A549 (cell line): ENCODE measurements around the gene SLC16A12. TPM values are rescaled to one million over a fixed set of nuclear protein-coding genes. Genes with fewer than 3 reads are reported as not detected.
A peak's percentile ranks its signal among the peaks of the same experiment; 100 is the strongest.

Experiments used
- ATAC-seq, 2 experiments: fragments of 200-7000 bp in 1 of 2; fragments of >200 bp in 1 of 2; cut with Nextera tagmentation in 1 of 2; cut with Tn5 transposase in 1 of 2; 3 replicates each; pipeline versions ENCODE4 v1.8.0 to v1.9.1; 2018 to 2020; ENCODE audit warnings: mild to moderate bottlenecking in 1 of 2, moderate library complexity in 1 of 2
- CTCF ChIA-PET: fragments of 300-600 bp; sonication (Branson Sonifier 250); formaldehyde crosslinking; extraction: SDS; loops from one replicate; lab custom pipeline; 2021; ENCODE audit warnings: antibody characterized with exemption, inconsistent platforms; lab: Yijun Ruan, JAX
- POLR2A ChIA-PET: fragments of 350-600 bp; formaldehyde crosslinking; extraction: SDS; loops from one replicate; lab custom pipeline; 2021; ENCODE audit warnings: antibody characterized with exemption, inconsistent platforms; lab: Yijun Ruan, JAX
- DNase-seq, 2 experiments: peaks; one replicate each; pipeline versions ENCODE4 v3.0.0 to v3.0.0-alpha.2; 2011 to 2016; ENCODE audit warnings: low read depth in 1 of 2, low spot score in 1 of 2
- FAIRE-seq: peaks from 2 replicates; lab custom pipeline; 2011; peaks lifted over from hg19 to GRCh38; lab: Jason Lieb, UNC
- H3K27ac ChIP-seq, 2 experiments: fragments of >200 bp; sonication (Bioruptor Twin); formaldehyde crosslinking; 3 replicates each; pipeline ENCODE4 v1.5.1; 2016 to 2017
- H3K4me1 ChIP-seq: fragments of >200 bp; sonication (Bioruptor Twin); formaldehyde crosslinking; 3 replicates; pipeline ENCODE4 v1.6.1; 2016
- H3K4me2 ChIP-seq: fragments of >200 bp; sonication (Bioruptor Twin); formaldehyde crosslinking; 3 replicates; pipeline ENCODE4 v1.6.1; 2016
- H3K4me3 ChIP-seq: fragments of >200 bp; sonication (Bioruptor Twin); formaldehyde crosslinking; 3 replicates; pipeline ENCODE4 v1.5.1; 2016
- H3K9me3 ChIP-seq: fragments of >200 bp; sonication (Bioruptor Twin); formaldehyde crosslinking; 3 replicates; pipeline ENCODE4 v1.6.1; 2016
- BHLHE40 ChIP-seq: IDR thresholded peaks from 2 replicates; pipeline ENCODE4 v1.6.1; 2012; ENCODE audit warnings: low read depth, low read length, inconsistent platforms
- CEBPB ChIP-seq, 2 experiments: fragments of >200 bp in 1 of 2; sonication (Bioruptor Twin) in 1 of 2; formaldehyde crosslinking in 1 of 2; IDR thresholded peaks; 2 replicates each; pipeline ENCODE4 v1.6.1; 2012 to 2016
- EHMT2 ChIP-seq: fragments of 200-600 bp; sonication (generic); IDR thresholded peaks from 2 replicates; pipeline ENCODE4 v1.6.1; 2016; ENCODE audit warnings: antibody characterized with exemption, low read depth, mild to moderate bottlenecking, moderate library complexity
- EP300 ChIP-seq, 2 experiments: fragments of >200 bp; sonication (Bioruptor Twin); formaldehyde crosslinking; IDR thresholded peaks; 2 replicates in 1 of 2; 3 replicates in 1 of 2; pipeline ENCODE4 v1.6.1; 2016 to 2017
- FOSL2 ChIP-seq, 2 experiments: fragments of 450-650 bp in 1 of 2; fragments of >200 bp in 1 of 2; sonication (Bioruptor Twin) in 1 of 2; formaldehyde crosslinking; IDR thresholded peaks; 2 replicates each; pipeline versions ENCODE4 v1.5.0 to v1.6.1; 2016 to 2020; ENCODE audit warnings: mild to moderate bottlenecking in 1 of 2, moderate library complexity in 1 of 2
- GATA3 ChIP-seq: IDR thresholded peaks from 2 replicates; pipeline ENCODE4 v1.6.1; 2012; ENCODE audit warnings: borderline replicate concordance
- HDAC2 ChIP-seq: fragments of 200-600 bp; sonication (generic); IDR thresholded peaks from 2 replicates; pipeline ENCODE4 v1.6.1; 2016
- HES2 ChIP-seq: fragments of >200 bp; sonication (Bioruptor Twin); formaldehyde crosslinking; IDR thresholded peaks from 2 replicates; pipeline ENCODE4 v1.6.1; 2016
- HOXA7 ChIP-seq: fragments of 250-450 bp; sonication (Bioruptor Pico); IDR thresholded peaks from 2 replicates; pipeline ENCODE4 v1.5.0; 2020; ENCODE audit warnings: mild to moderate bottlenecking, moderate library complexity
- HOXB13 ChIP-seq: fragments of 250-450 bp; sonication (Bioruptor Pico); IDR thresholded peaks from 2 replicates; pipeline ENCODE4 v1.5.0; 2020; ENCODE audit warnings: low read depth, mild to moderate bottlenecking, moderate library complexity
- KDM1A ChIP-seq: fragments of 200-600 bp; sonication (generic); IDR thresholded peaks from 2 replicates; pipeline ENCODE4 v1.6.1; 2016; ENCODE audit warnings: low read depth, mild to moderate bottlenecking
- MAFK ChIP-seq: fragments of 450-650 bp; IDR thresholded peaks from 2 replicates; pipeline ENCODE4 v1.6.1; 2014; ENCODE audit not compliant: partially characterized antibody
- MAZ ChIP-seq: fragments of 150-350 bp; IDR thresholded peaks from 2 replicates; pipeline ENCODE4 v1.6.1; 2014; ENCODE audit warnings: antibody characterized with exemption, low read depth, low read length, borderline replicate concordance
- NPAS2 ChIP-seq: fragments of 250-450 bp; sonication (Bioruptor Pico); IDR thresholded peaks from 2 replicates; pipeline ENCODE4 v1.8.0; 2022; ENCODE audit warnings: mild to moderate bottlenecking, moderate library complexity, borderline replicate concordance
- NR3C1 ChIP-seq: fragments of >200 bp; sonication (Bioruptor Twin); formaldehyde crosslinking; IDR thresholded peaks from 3 replicates; pipeline ENCODE4 v1.6.1; 2017
- PHF8 ChIP-seq: fragments of 200-600 bp; sonication (generic); IDR thresholded peaks from 2 replicates; pipeline ENCODE4 v1.6.1; 2016; ENCODE audit warnings: low read depth, mild to moderate bottlenecking, antibody characterized with exemption, moderate library complexity, borderline replicate concordance
- POLR2A ChIP-seq: IDR thresholded peaks from 2 replicates; pipeline ENCODE4 v1.6.1; 2012; ENCODE audit warnings: mild to moderate bottlenecking, low read length
- POLR2AphosphoS2 ChIP-seq: conservative IDR thresholded peaks from 2 replicates; pipeline ENCODE4 v1.6.1; 2012; ENCODE audit warnings: low read length, improper control_type of control experiment, inconsistent platforms
- RAD21 ChIP-seq, 2 experiments: fragments of >200 bp in 1 of 2; sonication (Bioruptor Twin) in 1 of 2; formaldehyde crosslinking in 1 of 2; IDR thresholded peaks in 1 of 2; conservative IDR thresholded peaks in 1 of 2; 2 replicates in 1 of 2; 3 replicates in 1 of 2; pipeline ENCODE4 v1.6.1; 2012 to 2018; ENCODE audit warnings: inconsistent platforms in 1 of 2
- RCOR1 ChIP-seq: fragments of 150-350 bp; IDR thresholded peaks from 2 replicates; pipeline ENCODE4 v1.6.1; 2014; ENCODE audit warnings: antibody characterized with exemption, low read length, low read depth
- RFX5 ChIP-seq: fragments of 450-650 bp; IDR thresholded peaks from 2 replicates; pipeline ENCODE4 v1.7.1; 2014; ENCODE audit warnings: antibody characterized with exemption, mild to moderate bottlenecking, moderate library complexity
- SMC3 ChIP-seq: fragments of >200 bp; sonication (Bioruptor Twin); formaldehyde crosslinking; IDR thresholded peaks from 3 replicates; pipeline ENCODE4 v1.6.1; 2018; ENCODE audit warnings: inconsistent platforms
- ZFP36 ChIP-seq: fragments of 450-650 bp; IDR thresholded peaks from 2 replicates; pipeline ENCODE4 v1.6.1; 2014; ENCODE audit warnings: borderline replicate concordance; ENCODE audit not compliant: partially characterized antibody
- WGBS: methylation state at CpG from one replicate; pipeline ENCODE4 v1.1.6; 2017; ENCODE audit errors: missing lambda C conversion rate; 5-methylcytosine and 5-hydroxymethylcytosine counted together
- polyA plus RNA-seq, 4 experiments: library from polyadenylated mRNA; depleted of rRNA in 3 of 4; stranded (reverse); fragments of >200 nt; fragmentation: RNase III in 1 of 4; extraction: RNeasy Plus Mini Kit Qiagen cat#74134 plus additional on column Dnase treatment in 1 of 4; gene quantifications; 2 replicates in 3 of 4; 3 replicates in 1 of 4; pipeline ENCODE4 v1.2.3, GENCODE V29; 2011 to 2017
- TF ChIP-seq, protein P1 (sequence below): fragments of 450-650 bp; IDR thresholded peaks from 2 replicates; pipeline ENCODE4 v1.6.1; 2014; ENCODE audit warnings: antibody characterized with exemption
- TF ChIP-seq, protein P2 (sequence below): fragments of 150-350 bp; IDR thresholded peaks from 2 replicates; pipeline ENCODE4 v1.6.1; 2014; ENCODE audit warnings: low read depth, mild to moderate bottlenecking, low read length

Gene SLC16A12
- polyA plus RNA-seq, 2 of the 4 experiments (the other 2 are of a cell fraction): 0.14 to 0.19 TPM

- FAIRE-seq (peak; percentile 49), ATAC-seq (no peak; a peak in 2 of 6 replicates), DNase-seq (peak in 1 of 2 experiments; percentile 15)
- H3K4me2 ChIP-seq: peak overlapping the region; percentile 60
- CTCF ChIA-PET: no interaction called here
- POLR2A ChIA-PET: no interaction called here
- 36% methylated on average over 5 of the region's 5 CpGs for WGBS
- H3K4me1 ChIP-seq: peaks cover 19% of the 10 kb centered on the region
- no peaks in the 10 kb centered on the region for H3K9me3 ChIP-seq
- H3K4me3 ChIP-seq: no peak overlapping the region
- peak overlapping the region in 1 of 2 experiments; percentile 38; a peak in 3 of 6 replicates for H3K27ac ChIP-seq
- TF ChIP-seq MAZ (no peak), BHLHE40 (no peak), POLR2AphosphoS2 (no peak), HOXA7 (CRISPR knock-in tag) (no peak), KDM1A (no peak), NPAS2 (CRISPR knock-in tag) (no peak), RFX5 (no peak), RAD21 (conservative IDR thresholded peaks at IDR 0.05 in 1 of 2, IDR thresholded peaks at IDR 0.05 in 1 of 2) (no peak), ZFP36 (no peak), HOXB13 (no peak), SMC3 (no peak), POLR2A (no peak), NR3C1 (no peak), EP300 (IDR thresholded peaks at IDR 0.05) (no peak), PHF8 (no peak), EHMT2 (no peak), CEBPB (IDR thresholded peaks at IDR 0.05) (no peak)
- TF ChIP-seq, protein P1, sequence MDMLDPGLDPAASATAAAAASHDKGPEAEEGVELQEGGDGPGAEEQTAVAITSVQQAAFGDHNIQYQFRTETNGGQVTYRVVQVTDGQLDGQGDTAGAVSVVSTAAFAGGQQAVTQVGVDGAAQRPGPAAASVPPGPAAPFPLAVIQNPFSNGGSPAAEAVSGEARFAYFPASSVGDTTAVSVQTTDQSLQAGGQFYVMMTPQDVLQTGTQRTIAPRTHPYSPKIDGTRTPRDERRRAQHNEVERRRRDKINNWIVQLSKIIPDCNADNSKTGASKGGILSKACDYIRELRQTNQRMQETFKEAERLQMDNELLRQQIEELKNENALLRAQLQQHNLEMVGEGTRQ: no peak
- TF ChIP-seq, all 56 proteins: peak for 0
These were observed 137.2 kb downstream of the SLC16A12 start for GRCh38 chr10:89398003-89398749.

GRCh38 chr10:89395141-89395540 is 140.3 kb downstream of the SLC16A12 start:
- TF ChIP-seq FOSL2 (IDR thresholded peaks at IDR 0.05) (no peak), FOSL2 (CRISPR knock-in tag; IDR thresholded peaks at IDR 0.05) (no peak)
- TF ChIP-seq, all 56 proteins: peak for 0
- Histone ChIP-seq H3K27ac (no peak overlapping the region), H3K4me1 (peaks cover 29% of the 10 kb centered on the region), H3K4me2 (no peak overlapping the region), H3K4me3 (no peak overlapping the region), H3K9me3 (no peaks in the 10 kb centered on the region)
- ATAC-seq (no peak), DNase-seq (no peak), FAIRE-seq (no peak)
- 72% methylated on average over 2 of the region's 2 CpGs for WGBS
- POLR2A ChIA-PET: no interaction called here
- CTCF ChIA-PET: no interaction called here

- no peaks in the 10 kb centered on the region for H3K9me3 ChIP-seq
- ChIA-PET CTCF (interaction anchor here (1.2 to 1.8 kb wide), 3 partner anchors 24 to 180 kb away, joined by 3 to 9 read pairs (median 5); no protein-coding TSS in a partner anchor), POLR2A (no interaction called here)
- ATAC-seq (no peak), DNase-seq (no peak), FAIRE-seq (no peak)
- no peak overlapping the region for H3K4me2 ChIP-seq
- H3K4me3 ChIP-seq: no peak overlapping the region
- TF ChIP-seq, protein P2, sequence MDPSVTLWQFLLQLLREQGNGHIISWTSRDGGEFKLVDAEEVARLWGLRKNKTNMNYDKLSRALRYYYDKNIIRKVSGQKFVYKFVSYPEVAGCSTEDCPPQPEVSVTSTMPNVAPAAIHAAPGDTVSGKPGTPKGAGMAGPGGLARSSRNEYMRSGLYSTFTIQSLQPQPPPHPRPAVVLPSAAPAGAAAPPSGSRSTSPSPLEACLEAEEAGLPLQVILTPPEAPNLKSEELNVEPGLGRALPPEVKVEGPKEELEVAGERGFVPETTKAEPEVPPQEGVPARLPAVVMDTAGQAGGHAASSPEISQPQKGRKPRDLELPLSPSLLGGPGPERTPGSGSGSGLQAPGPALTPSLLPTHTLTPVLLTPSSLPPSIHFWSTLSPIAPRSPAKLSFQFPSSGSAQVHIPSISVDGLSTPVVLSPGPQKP: no peak
- TF ChIP-seq HDAC2 (no peak), HES2 (no peak), GATA3 (no peak), RCOR1 (no peak), HOXA7 (CRISPR knock-in tag) (no peak), SMC3 (no peak), MAFK (no peak)
- TF ChIP-seq, protein P1: no peak
- 56% methylated on average over 3 of the region's 3 CpGs for WGBS
- no peak overlapping the region for H3K27ac ChIP-seq
- H3K4me1 ChIP-seq: peaks cover 29% of the 10 kb centered on the region
These were observed 141.5 kb downstream of the SLC16A12 start for GRCh38 chr10:89393898-89394297.
